Measurements from ENCODE around the gene TECPR2. TPM values are rescaled to one million over a fixed set of nuclear protein-coding genes. Genes with fewer than 3 reads are reported as not detected.

The TECPR2 gene
- 8.8 and 16.1 TPM in 2 replicates for total RNA-seq (ENCODE audit: low replicate concordance)

GRCh38 chr14:102362545-102363181, at the start of gene TECPR2, which contains the start of gene CINP:
TECPR2 (plus strand) TSS chr14:102362941; CDS start chr14:102376722, 13,781 bp downstream.
CINP (minus strand) TSS chr14:102362890; CDS start chr14:102362851, 39 bp downstream.
- TF ChIP-seq CTCF (IDR thresholded peaks at IDR 0.05; ENCODE audit: insufficient read depth, low read length), result no peak
- peak within 1 kb of the TSS; percentile 88 for H3K4me3 ChIP-seq (ENCODE audit: low read depth, low read length)
- DNase-seq (ENCODE audit: low read depth), result peak; percentile 93

GRCh38 chr14:102314242-102315011, 48.3 kb upstream of the TECPR2 start:
- peak; percentile 84 for TF ChIP-seq CTCF (IDR thresholded peaks at IDR 0.05; ENCODE audit: insufficient read depth, low read length)
- peak; percentile 84 for DNase-seq (ENCODE audit: low read depth)
- peak overlapping the region; percentile 58 for H3K4me3 ChIP-seq (ENCODE audit: low read depth, low read length)

GRCh38 chr14:102315121-102315520, 47.6 kb upstream of the TECPR2 start:
- DNase-seq (ENCODE audit: low read depth), result no peak
- H3K4me3 ChIP-seq (ENCODE audit: low read depth, low read length), result no peak overlapping the region
- TF ChIP-seq CTCF (IDR thresholded peaks at IDR 0.05; ENCODE audit: insufficient read depth, low read length), result no peak

- DNase-seq (ENCODE audit: low read depth), result peak; percentile 84
- TF ChIP-seq CTCF (IDR thresholded peaks at IDR 0.05; ENCODE audit: insufficient read depth, low read length), result no peak
- H3K4me3 ChIP-seq (ENCODE audit: low read depth, low read length), result peak overlapping the region; percentile 59
Observed at GRCh38 chr14:102316338-102316742, 46.4 kb upstream of the TECPR2 start.

GRCh38 chr14:102316743-102317563, 45.8 kb upstream of the TECPR2 start:
- H3K4me3 ChIP-seq (ENCODE audit: low read depth, low read length), result peak overlapping the region; percentile 66
- TF ChIP-seq CTCF (IDR thresholded peaks at IDR 0.05; ENCODE audit: insufficient read depth, low read length), result peak; percentile 79
- DNase-seq (ENCODE audit: low read depth), result peak; percentile 92

- DNase-seq (ENCODE audit: low read depth), result no peak
- no peak for TF ChIP-seq CTCF (IDR thresholded peaks at IDR 0.05; ENCODE audit: insufficient read depth, low read length)
- H3K4me3 ChIP-seq (ENCODE audit: low read depth, low read length), result peak overlapping the region; percentile 66
Observed at GRCh38 chr14:102317564-102318248, 45.0 kb upstream of the TECPR2 start.

Measured in fibroblast of the aortic adventitia (primary cell).